ENCODE measurements around the gene CFAP97D2.

CFAP97D2 gene

GRCh38 chr13:114269281-114269770 lies 90.3 kb downstream of the CFAP97D2 start:
- DNase-seq (ENCODE audit: low spot score): no peak

All from NAMALWA (cell line).